A673 (cell line): ENCODE measurements around the gene LRSAM1.

Experiments
- CTCF ChIP-seq: fragments of 300-800, 200-600 bp; sonication (generic); conservative IDR thresholded peaks from 2 replicates; pipeline ENCODE4 v1.5.1; 2017; ENCODE audit warnings: low read depth, mild to moderate bottlenecking, antibody characterized with exemption, low read length, moderate library complexity, mixed read lengths
- EZH2 ChIP-seq: fragments of 200-600 bp; sonication (generic); IDR thresholded peaks from 2 replicates; pipeline ENCODE4 v1.6.1; 2017; ENCODE audit warnings: borderline replicate concordance, low read depth, mild to moderate bottlenecking, mixed read lengths, antibody characterized with exemption, low read length; ENCODE audit not compliant: poor library complexity, severe bottlenecking

- no peak for TF ChIP-seq EZH2
- TF ChIP-seq CTCF = no peak
Observed at GRCh38 chr9:127488946-127489345, 37.6 kb downstream of the LRSAM1 start.
